DOHH2 (cell line): Measurements from ENCODE around the gene MYOG.
A peak's percentile ranks its signal among the peaks of the same experiment; 100 is the strongest.

Experiments
- H3F3A ChIP-seq: fragments of 200-600 bp; sonication (generic), shearing (Covaris generic); 2 replicates; pipeline ENCODE4 v1.6.0; 2016; ENCODE audit warnings: antibody characterized with exemption, mild to moderate bottlenecking; ENCODE audit not compliant: control insufficient read depth, insufficient read depth
- H3K27ac ChIP-seq: fragments of 200-600 bp; sonication (generic); 2 replicates; pipeline ENCODE4 v1.5.1; 2014; ENCODE audit warnings: low read depth, mild to moderate bottlenecking, low read length, moderate library complexity
- H3K27me3 ChIP-seq: fragments of 200-600 bp; sonication (generic); 2 replicates; pipeline ENCODE4 v1.6.1; 2014; ENCODE audit warnings: mild to moderate bottlenecking, low read length, mixed read lengths; ENCODE audit not compliant: control insufficient read depth
- H3K36me3 ChIP-seq: fragments of 200-600 bp; sonication (generic); 2 replicates; pipeline ENCODE4 v1.6.1; 2014; ENCODE audit warnings: mild to moderate bottlenecking, low read length, moderate library complexity, mixed read lengths; ENCODE audit not compliant: control insufficient read depth
- H3K4me1 ChIP-seq: fragments of 200-600 bp; sonication (generic); 2 replicates; pipeline ENCODE4 v1.6.1; 2014; ENCODE audit warnings: mild to moderate bottlenecking, low read length, mixed read lengths; ENCODE audit not compliant: control insufficient read depth
- H3K4me2 ChIP-seq: fragments of 200-600 bp; sonication (generic); 2 replicates; pipeline ENCODE4 v1.6.0; 2014; ENCODE audit warnings: mild to moderate bottlenecking, low read length, moderate library complexity
- H3K4me3 ChIP-seq: fragments of 200-600 bp; sonication (generic); 2 replicates; pipeline ENCODE4 v1.5.1; 2014; ENCODE audit warnings: mild to moderate bottlenecking, low read length, mixed read lengths
- H3K79me2 ChIP-seq: fragments of 200-600 bp; sonication (generic); 2 replicates; pipeline ENCODE4 v1.6.1; 2014; ENCODE audit warnings: mild to moderate bottlenecking, low read length, mixed read lengths; ENCODE audit not compliant: control insufficient read depth
- H3K9me2 ChIP-seq: fragments of 200-600 bp; sonication (generic); replicated peaks from 2 replicates; pipeline ENCODE4 v1.6.1; 2014; ENCODE audit warnings: mild to moderate bottlenecking, low read length, mixed read lengths; ENCODE audit not compliant: control insufficient read depth
- H3K9me3 ChIP-seq: fragments of 200-600 bp; sonication (generic); 2 replicates; pipeline ENCODE4 v1.6.1; 2014; ENCODE audit warnings: antibody characterized with exemption, low read length, mixed read lengths; ENCODE audit not compliant: control insufficient read depth, insufficient read depth
- H4K20me1 ChIP-seq: fragments of 200-600 bp; sonication (generic); 2 replicates; pipeline ENCODE4 v1.6.0; 2014; ENCODE audit warnings: low read depth, mild to moderate bottlenecking, antibody characterized with exemption, low read length, moderate library complexity; ENCODE audit not compliant: control insufficient read depth, insufficient read depth
- CTCF ChIP-seq: fragments of 200-600 bp; sonication (generic); IDR thresholded peaks from one replicate; pipeline ENCODE4 v1.5.1; 2014; ENCODE audit warnings: antibody characterized with exemption, mild to moderate bottlenecking, low read depth, low read length; ENCODE audit not compliant: poor library complexity, severe bottlenecking
- EZH2phosphoT487 ChIP-seq: fragments of 200-600 bp; sonication (generic); IDR thresholded peaks from 2 replicates; pipeline ENCODE4 v1.6.1; 2017; ENCODE audit warnings: borderline replicate concordance, mild to moderate bottlenecking, antibody characterized with exemption, low read length, moderate library complexity, mixed read lengths

Gene MYOG

GRCh38 chr1:203083463-203083921, 2.3 kb downstream of the MYOG start:
- Histone ChIP-seq H4K20me1 (no peaks in the 10 kb centered on the region), H3K27me3 (peaks cover 11% of the 10 kb centered on the region), H3K79me2 (no peaks in the 10 kb centered on the region), H3K4me3 (no peak overlapping the region), H3K4me1 (no peaks in the 10 kb centered on the region), H3K36me3 (no peaks in the 10 kb centered on the region), H3K9me3 (no peaks in the 10 kb centered on the region), H3F3A (no peaks in the 10 kb centered on the region), H3K4me2 (no peak overlapping the region), H3K9me2 (no peaks in the 10 kb centered on the region), H3K27ac (no peak overlapping the region)
- TF ChIP-seq EZH2phosphoT487 (no peak), CTCF (peak; percentile 30)

GRCh38 chr1:203082571-203083462, 3.0 kb downstream of the MYOG start:
- Histone ChIP-seq H3K9me3 (no peaks in the 10 kb centered on the region), H3K4me3 (no peak overlapping the region), H3K27ac (no peak overlapping the region), H4K20me1 (no peaks in the 10 kb centered on the region), H3K9me2 (no peaks in the 10 kb centered on the region), H3K36me3 (no peaks in the 10 kb centered on the region), H3K27me3 (peaks cover 7% of the 10 kb centered on the region; the same call in 1 of the 2 replicates), H3K4me2 (no peak overlapping the region), H3F3A (no peaks in the 10 kb centered on the region), H3K4me1 (no peaks in the 10 kb centered on the region), H3K79me2 (no peaks in the 10 kb centered on the region)
- TF ChIP-seq CTCF (no peak), EZH2phosphoT487 (no peak)

GRCh38 chr1:203082231-203082505, 3.6 kb downstream of the MYOG start:
- H3K36me3 ChIP-seq: no peaks in the 10 kb centered on the region
- no peak overlapping the region for H3K27ac ChIP-seq
- H3K9me3 ChIP-seq: no peaks in the 10 kb centered on the region
- no peaks in the 10 kb centered on the region for H3F3A ChIP-seq
- H4K20me1 ChIP-seq: no peaks in the 10 kb centered on the region
- H3K4me2 ChIP-seq: no peak overlapping the region
- H3K4me3 ChIP-seq: no peak overlapping the region
- no peak for TF ChIP-seq EZH2phosphoT487
- TF ChIP-seq CTCF: no peak
- H3K4me1 ChIP-seq: no peaks in the 10 kb centered on the region
- H3K27me3 ChIP-seq: peaks cover 7% of the 10 kb centered on the region; the same call in 1 of the 2 replicates
- no peaks in the 10 kb centered on the region for H3K9me2 ChIP-seq
- no peaks in the 10 kb centered on the region for H3K79me2 ChIP-seq
